HG03066 (cell line): ENCODE results near the gene IFIT1B.
"Not testable (repeated sequence)": the region's sequence is repeated elsewhere in the genome, so short reads cannot be mapped to it uniquely, and the experiment has no call there.

Experiments used
- ATAC-seq: cut with Tn5 transposase; IDR thresholded peaks from one replicate; pipeline ENCODE4 v1.9.1; 2021; ENCODE audit warnings: low read depth; ENCODE audit not compliant: unreplicated experiment

IFIT1B gene

DNA sequence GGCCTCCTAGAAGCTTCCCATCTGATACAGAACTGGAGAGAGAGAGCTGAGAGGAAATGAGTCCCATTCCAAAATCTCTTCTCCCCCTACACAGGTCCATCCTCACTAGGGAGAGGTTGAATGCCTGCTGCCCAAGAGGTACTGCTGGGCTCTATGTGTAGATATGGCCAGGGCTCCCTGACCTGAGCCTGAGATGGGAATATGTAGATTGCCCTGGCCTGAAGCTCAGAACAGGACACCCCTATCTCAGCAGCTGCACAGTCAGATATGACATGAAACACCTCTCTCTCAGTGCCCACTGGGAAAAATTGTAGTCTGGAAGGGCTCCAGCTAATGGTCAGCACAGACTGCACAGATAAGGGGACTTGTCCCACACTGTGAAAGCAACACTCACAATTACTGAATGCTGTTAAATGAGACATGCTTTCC is 3.1 kb upstream of the IFIT1B start:
- ATAC-seq, result no peak

DNA sequence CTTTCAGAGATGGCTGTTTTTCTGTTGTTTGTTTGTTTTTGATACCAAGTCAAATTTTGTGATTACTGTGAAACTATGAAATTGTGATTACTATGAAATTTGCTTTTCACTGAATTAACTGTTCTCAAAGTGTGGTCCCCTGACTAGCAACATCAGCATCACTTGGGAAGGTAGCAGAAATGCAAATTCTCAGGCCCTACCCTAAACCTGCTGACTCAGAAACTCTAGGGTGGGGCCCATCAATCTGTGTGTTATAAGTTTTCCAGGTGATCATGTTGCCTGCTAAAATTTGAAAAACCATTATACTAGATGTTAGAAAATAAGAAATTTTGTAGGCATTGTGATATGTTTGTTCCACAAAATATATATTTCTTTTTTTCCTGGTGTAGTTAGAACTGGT is 1.2 kb downstream of the IFIT1B start:
- ATAC-seq, result no peak

DNA sequence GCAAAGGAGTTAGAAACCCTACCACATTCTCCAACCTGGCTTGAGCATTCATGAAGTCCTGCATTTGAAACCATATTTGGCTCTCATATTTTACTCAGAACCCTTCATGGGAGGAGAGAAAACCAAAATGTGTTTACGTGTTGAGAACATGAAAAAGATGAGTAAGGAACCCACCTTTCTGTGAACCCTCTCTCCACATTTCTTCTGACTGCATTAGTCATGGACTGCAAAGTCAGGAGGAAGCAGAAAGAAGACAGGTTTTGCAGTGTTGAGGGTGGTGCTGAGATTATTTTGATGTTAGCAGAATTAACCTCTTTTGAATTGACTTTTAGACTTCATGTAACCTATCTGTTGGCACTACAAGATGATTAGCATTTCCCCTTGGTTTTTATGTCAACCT is 4.9 kb downstream of the IFIT1B start:
- no peak for ATAC-seq

DNA sequence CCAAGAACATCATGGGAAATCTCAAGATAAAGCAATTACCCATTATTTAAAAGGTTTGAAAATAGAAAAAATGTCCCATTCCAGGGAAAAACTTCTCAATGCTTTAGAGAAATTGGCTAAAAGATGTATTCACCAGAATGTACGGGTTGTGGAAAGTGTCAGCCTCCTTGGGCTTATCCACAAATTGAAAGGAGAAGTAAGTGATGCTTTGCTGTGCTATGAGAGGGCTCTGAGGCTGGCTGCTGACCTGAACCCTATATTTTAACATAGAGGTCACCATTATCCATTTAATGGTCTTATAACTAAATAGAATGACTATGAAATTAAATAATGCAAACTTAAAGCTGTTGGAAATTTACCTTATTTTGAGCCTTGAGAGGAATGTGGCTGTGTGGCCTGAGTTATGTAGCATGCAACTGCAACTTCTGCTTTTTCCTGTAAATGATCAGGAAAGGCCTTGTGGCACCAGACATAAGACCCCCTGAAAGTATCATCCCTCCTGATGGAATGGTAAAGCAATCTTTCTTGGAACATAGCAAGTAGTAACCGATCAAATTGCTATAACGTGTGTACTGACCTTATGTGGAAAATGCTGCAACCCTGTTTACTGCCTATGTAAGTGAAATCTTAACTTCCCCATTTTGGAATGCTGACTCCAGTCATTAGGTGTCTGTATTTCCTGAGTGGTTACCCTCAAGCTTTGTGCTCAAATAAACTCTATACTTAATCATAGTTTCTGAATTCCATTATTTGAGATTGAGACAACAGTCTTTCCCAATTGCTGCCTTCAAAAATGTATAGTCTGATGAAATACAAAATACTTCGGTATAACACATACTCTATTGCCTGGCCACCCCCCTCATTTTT is 6.9 kb downstream of the IFIT1B start:
- ATAC-seq, result no peak

DNA sequence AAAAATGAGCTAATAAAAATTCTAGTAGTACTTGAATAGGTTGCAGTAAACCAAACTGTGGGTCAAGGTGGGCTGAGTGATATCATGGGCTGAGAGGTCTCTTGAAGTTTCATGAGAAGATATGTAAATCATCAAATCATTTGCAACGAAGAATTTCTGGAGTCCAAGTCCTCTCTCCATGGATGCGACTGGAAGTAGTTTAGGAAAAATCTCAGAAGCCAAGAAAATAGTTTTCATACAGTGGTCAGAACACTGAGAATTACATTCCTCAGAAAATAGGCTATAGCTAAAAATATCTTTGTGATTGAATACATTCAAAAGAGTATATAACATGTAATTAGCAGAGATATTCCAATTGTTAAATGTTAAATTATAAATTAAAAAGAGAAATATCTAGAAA is 10.9 kb downstream of the IFIT1B start:
- ATAC-seq, result no peak

DNA sequence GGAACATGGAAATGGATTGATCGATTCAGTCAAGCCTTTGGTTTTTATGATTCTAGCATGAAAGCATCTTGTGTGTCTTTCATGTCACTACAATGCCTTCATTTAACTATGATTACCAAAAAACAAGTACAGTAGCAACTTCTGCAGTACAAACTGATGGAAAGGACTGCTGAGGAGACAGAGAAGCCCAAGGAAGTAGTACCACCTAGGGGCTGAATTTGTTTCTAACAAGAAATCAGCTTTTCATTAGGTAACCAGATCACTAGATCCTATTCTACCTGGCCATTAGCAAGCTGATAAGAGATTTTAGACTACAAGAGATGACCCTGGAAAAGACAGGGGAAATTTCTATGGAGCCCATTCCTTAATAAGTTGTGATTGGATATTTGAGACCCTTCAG is 11.4 kb downstream of the IFIT1B start:
- ATAC-seq, result no peak

DNA sequence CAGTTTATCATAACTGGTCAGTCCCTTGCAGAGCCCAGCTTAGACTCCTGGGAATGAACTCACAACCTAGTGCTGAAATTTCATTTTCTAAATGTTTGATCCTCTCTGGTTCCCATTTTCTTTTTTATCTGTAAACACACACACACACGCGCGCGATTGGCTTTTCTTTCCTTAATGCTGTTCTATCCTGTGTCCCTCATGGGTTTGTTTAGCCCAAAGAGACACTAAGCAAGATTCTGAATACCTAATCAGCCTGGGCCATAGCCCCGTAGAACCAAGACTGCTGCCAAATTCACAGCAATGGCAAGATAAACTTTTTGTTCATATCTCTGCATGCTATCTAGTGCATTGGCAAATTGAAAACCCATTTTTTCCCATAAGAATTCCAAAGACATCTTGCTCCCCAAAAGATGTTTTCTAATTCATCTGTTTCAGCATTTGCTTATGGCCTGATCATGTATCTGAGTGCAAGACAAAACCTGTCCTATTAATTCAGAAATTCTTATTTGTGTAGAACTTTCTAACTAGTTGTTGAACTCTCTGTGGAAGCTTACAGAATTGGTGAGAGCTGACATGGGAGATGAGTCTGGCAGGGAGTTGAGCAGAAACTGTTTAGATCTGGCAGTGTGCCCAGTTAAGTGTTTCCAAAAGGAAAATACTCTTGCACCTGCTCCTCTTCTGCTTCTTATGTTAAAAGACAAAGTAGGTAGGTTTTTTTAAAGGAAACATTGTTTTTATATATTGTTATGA is 12.8 kb downstream of the IFIT1B start:
- no peak for ATAC-seq

DNA sequence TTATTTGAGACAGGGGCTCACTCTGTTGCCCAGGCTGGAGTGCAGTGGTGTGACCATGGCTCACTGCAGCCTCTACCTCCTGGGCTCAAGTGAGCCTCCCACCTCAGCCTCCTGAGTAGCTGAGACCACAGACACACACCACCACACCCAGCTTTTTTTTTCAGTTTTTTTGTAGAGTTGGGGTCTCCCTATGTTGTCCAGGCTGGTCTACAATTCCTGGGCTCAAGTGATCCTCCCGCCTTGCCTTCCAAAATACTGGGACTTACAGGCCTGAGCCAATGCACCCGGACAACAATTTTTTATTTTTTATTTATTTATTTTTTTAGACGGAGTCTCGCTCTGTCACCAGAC is 13.3 kb downstream of the IFIT1B start:
- ATAC-seq, result not testable (repeated sequence)

DNA sequence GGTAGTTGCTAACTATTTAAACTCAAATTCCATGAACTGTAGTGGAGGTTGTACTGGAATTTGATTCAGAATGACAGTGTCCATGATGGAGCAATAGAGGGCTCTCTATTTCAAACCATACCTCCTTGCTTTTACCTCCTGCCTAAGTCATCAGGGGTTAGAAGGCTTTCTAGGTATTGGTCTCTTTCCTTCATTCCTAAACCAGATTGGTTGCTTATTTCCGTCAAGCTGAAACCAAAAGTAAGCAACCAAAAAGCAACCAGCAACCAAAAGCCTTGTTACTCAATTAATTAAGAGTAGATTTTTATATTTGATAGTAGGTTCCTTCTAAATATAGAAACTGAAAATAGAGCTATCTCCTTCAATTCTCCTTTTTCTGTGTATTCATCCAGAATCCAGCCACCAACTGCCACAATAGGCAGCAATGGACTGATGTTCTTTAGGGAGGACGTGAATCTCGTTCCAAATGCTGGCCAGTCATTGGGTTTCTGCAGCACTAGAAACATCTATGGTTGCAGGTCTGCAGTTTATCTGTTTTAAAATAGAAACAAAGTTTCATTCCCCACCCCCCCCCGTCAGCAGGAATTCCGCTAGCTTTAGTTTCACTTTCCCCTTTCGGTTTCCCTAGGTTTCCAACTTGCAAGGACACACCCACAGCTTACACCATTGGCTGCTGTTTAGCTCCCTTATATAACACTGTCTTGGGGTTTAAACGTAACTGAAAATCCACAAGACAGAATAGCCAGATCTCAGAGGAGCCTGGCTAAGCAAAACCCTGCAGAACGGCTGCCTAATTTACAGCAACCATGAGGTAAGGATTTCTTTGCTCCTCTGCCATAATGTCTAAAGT is 14.3 kb downstream of the IFIT1B start, which contains the start of gene IFIT1:
IFIT1 (plus strand) TSS at position 717 of the 850 bp plus-strand sequence; CDS start at position 807, 90 bp downstream.
- ATAC-seq, result peak; percentile 93

DNA sequence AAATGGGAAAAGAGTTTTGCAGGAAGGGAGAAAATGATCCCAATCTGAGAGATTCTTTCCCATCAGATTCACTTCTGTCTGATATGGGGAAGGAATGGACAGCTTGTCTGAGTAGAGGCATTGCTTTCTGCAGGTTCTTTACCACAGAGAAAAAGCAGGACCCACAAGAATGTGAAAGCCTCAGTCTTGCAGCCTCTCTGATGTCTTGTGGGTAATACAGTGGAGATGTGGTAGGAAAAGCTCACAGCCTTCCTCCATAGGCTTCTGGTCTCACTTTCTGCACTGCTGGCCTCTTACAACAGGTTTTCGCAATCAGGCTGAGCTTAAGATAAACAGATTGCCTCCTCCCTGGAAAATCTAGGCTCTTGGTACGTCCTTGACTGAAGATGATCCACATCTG is 15.1 kb downstream of the IFIT1B start:
- peak; percentile 49 for ATAC-seq

DNA sequence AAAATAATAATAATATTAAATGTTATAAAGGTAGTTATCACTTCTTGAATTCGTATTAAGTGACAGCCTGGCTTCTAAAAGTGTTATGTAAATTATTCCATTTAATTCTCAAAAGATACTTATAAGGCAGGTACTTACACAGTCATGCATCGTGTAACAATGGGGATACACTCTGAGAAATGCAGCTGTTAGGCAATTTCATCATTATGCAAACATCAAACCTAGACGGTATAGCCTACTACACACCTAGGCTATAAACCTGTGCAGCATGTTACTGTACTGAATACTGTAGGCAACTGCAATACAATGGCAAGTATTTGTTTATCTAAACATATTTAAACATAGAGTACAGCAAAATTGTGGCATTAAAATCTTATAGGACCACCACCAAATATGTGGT is 16.0 kb downstream of the IFIT1B start:
- no peak for ATAC-seq

DNA sequence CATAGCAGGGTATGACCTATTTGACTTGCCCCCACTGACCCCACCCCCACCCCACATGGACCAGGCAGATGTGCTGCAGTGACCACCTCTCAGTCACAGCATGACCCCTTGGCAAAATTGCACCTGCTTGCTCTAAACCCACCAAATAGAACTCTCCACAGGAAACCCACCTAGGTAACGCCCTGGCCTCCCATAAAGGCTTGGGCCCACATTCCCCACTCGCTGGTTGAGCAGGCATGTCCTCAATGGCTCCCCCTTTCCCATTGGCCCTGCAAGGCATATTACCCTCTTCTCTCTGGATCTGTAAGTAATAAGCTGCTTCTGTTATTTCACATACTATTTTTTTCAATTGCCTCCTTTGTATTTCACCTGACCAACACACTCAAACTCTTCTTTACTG is 17.3 kb downstream of the IFIT1B start:
- ATAC-seq, result no peak

DNA sequence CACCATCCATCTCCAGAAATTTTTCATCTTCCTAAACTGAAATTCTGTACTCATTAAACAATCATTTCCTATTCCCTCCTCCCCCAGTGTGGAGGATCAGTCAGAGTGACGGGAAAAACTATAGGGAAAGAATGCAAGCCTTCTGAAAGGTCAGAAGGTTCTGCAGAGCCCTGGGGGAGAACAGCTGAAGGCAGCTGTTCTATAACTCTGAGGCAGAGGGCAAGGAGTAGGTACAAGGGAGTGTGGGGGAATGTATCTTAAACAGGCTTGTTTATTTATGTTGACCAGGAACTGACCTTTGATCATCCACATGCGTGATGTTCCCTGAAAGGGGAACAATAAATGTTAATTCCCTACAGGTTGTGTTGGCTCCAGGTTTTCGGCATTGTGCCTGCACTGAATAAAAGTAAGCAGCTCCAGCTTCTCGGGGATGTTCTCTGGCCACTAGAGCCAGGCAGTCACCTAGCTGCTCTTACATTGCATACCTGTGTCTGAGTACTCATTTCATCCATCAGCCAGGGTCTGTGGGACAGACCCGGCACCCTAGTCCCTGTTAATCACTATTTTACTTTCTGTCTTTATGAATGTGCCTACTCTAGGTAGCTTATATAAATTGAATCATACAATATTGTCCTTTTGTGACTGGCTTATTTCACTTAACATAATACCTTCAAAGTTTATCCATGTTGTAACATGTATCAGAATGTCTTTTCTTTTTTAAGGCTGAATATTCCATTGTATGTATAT is 20.3 kb downstream of the IFIT1B start:
- no peak for ATAC-seq

DNA sequence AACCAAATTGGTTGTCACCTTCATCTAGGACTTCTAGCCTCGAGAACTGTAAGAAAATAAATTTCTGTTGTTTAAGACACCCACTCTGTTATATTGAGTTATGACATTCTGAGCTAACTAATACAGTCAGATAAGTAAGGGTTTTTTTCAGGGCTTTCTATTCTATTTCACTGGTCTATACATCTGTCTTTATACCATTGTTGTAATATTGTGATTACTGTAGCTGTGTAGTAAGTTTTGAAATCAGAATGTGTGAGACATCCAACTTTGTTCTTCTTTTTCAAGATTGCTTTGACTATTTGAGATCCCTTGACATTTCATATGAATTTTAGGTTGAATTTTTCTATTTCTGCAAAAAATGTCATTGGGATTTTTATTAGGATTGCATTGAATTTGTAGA is 22.1 kb downstream of the IFIT1B start:
- ATAC-seq, result no peak

DNA sequence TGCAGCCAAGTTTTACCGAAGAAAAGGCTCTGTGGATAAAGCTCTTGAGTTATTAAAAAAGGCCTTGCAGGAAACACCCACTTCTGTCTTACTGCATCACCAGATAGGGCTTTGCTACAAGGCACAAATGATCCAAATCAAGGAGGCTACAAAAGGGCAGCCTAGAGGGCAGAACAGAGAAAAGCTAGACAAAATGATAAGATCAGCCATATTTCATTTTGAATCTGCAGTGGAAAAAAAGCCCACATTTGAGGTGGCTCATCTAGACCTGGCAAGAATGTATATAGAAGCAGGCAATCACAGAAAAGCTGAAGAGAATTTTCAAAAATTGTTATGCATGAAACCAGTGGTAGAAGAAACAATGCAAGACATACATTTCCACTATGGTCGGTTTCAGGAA is 25.2 kb downstream of the IFIT1B start:
- no peak for ATAC-seq

DNA sequence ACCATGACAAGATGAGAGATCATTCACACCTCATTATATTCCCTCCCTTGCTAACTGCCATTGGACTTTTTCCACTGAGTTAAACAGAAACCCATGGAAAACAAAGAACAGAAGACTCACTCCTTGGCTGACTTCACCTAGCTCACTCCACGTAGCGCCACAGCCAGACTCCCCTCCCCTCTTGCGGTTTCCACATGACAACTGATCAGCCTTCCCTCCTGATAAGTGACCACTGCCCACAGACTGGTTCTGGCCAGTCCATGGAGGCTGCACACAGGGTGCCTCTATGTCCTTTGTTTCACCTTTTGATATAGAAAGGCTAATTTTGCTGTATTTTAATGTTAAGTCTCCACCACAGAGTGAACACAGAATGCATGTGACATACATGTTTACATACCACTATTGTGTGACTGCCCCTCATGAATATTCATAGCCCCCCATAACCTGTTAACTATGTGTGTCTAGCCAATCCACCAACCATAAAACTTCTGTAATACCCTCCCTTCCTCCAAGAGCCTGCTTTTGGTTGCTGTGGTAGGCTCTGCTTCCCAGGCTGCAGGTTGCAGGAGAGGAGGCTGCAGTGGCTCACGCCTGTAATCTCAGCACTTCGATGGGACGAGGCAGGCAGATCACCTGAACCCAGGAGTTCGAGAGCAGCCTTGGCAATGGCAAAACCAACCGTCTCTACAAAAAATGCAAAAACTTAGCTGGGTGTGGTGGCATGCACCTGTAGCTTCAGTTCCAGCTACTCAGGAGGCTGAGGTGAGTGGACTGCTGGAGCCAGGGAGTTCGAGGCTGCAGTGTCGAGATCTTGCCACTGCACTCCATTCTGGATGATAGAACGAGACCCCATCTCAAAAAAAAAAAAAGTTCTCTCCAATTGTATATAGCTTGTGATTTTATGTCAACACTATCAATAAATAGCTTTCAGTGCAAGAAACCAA is 26.5 kb downstream of the IFIT1B start:
- ATAC-seq, result no peak

DNA sequence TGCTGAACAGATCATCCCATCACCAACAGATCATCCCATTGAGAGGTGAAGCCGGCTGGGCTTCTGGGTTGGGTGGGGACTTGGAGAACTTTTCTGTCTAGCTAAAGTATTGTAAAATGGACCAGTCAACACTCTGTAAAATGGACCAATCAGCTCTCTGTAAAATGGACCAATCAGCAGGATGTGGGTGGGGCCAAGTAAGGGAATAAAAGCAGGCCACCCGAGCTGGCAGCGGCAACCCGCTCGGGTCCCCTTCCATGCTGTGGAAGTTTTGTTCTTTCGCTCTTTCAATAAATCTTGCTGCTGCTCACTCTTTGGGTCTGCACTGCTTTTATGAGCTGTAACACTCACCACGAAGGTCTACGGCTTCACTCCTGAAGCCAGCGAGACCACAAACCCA is 28.3 kb downstream of the IFIT1B start:
- ATAC-seq, result not testable (repeated sequence)

DNA sequence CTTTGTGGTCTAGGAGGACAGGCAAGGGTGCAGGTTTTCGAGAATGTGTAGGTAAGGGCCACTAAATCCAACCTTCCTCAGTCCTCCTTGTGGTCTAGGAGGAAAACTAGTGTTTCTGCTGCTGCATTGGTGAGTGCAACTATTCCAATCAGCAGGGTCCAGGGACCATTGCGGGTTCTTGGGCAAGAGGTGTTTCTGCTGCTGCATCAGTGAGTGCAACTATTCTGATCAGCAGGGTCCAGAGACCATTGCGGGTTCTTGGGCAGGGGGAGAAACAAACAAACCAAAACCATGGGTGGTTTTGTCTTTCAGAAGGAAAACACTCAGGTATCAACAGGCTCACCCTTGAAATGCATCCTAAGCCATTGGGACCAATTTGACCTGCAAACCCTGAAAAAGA is 29.9 kb downstream of the IFIT1B start:
- not testable (repeated sequence) for ATAC-seq

DNA sequence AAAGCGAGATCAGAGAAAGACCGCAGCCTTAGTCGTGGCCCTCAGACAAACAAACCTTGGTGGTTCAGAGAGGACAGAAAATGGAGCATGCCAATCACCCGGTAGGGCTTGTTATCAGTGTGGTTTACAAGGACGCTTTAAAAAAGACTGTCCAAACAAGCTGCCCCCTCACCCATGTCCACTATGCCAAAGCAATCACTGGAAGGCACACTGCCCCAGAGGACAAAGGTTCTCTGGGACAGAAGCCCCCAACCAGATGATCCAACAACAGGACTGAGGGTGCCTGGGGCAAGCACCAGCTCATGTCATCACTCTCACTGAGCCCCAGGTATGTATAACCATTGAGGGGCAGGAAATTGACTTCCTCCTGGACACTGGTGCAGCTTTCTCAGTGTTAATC is 31.4 kb downstream of the IFIT1B start:
- not testable (repeated sequence) for ATAC-seq
